ENCODE results near the gene PRUNE2.

- TF ChIP-seq POLR2AphosphoS5 (IDR thresholded peaks at IDR 0.05; ENCODE audit: borderline replicate concordance, low read depth, low read length) (no peak), EZH2 (IDR thresholded peaks at IDR 0.05) (no peak), FOXP2 (optimal IDR thresholded peaks at IDR 0.05; ENCODE audit: control extremely low read depth, extremely low read length, insufficient read depth) (no peak)
These were observed 313.0 kb downstream of the PRUNE2 start for GRCh38 chr9:76592974-76593347.
